Measurements from ENCODE around the gene LOC101059915.

LOC101059915 gene

GRCh38 chrX:71666240-71667223, 814 bp upstream of the LOC101059915 start:
- Histone ChIP-seq H2AK5ac (ENCODE audit: insufficient read length, low read length) (no peak overlapping the region), H2BK15ac (ENCODE audit: low read depth, low read length) (no peak overlapping the region), H3K27me3 (ENCODE audit: insufficient read depth, low read length) (no peaks in the 10 kb centered on the region), H3K23me2 (ENCODE audit: insufficient read length, low read depth, low read length, poor library complexity, severe bottlenecking) (no peaks in the 10 kb centered on the region), H3T11ph (ENCODE audit: low read length) (no peak overlapping the region), H3K4me2 (ENCODE audit: insufficient read depth, insufficient read length, low read length) (no peak overlapping the region), H2BK12ac (ENCODE audit: insufficient read length, low read depth, low read length) (no peak overlapping the region), H3K79me2 (ENCODE audit: insufficient read depth, low read length) (no peaks in the 10 kb centered on the region), H2BK20ac (ENCODE audit: low read depth, low read length, poor library complexity, severe bottlenecking) (no peak overlapping the region), H3K18ac (ENCODE audit: insufficient read length, low read depth, low read length) (no peak overlapping the region), H3K79me1 (ENCODE audit: insufficient read depth, low read depth, low read length, poor library complexity, severe bottlenecking) (no peaks in the 10 kb centered on the region), H2AFZ (ENCODE audit: low read length) (no peak overlapping the region), H3K4ac (ENCODE audit: low read depth, low read length) (no peak overlapping the region), H4K5ac (ENCODE audit: insufficient read length, low read depth, low read length) (no peak overlapping the region), H3K4me1 (ENCODE audit: insufficient read depth, low read length) (no peaks in the 10 kb centered on the region), H4K20me1 (ENCODE audit: control insufficient read depth, insufficient read depth, insufficient read length) (no peaks in the 10 kb centered on the region), H3K9ac (ENCODE audit: extremely low read depth, insufficient read length, low read length) (no peak overlapping the region), H3K14ac (ENCODE audit: insufficient read depth, low read length) (no peak overlapping the region), H3K23ac (ENCODE audit: insufficient read length, low read depth, low read length) (no peak overlapping the region), H2BK120ac (ENCODE audit: low read depth, low read length, poor library complexity, severe bottlenecking) (no peak overlapping the region), H4K91ac (ENCODE audit: insufficient read length, low read depth, low read length) (no peak overlapping the region), H4K8ac (replicated peaks; ENCODE audit: insufficient read length, low read depth, low read length) (no peak overlapping the region), H3K9me3 (ENCODE audit: control insufficient read depth, low read depth, low read length) (peaks cover 15% of the 10 kb centered on the region), H3K56ac (ENCODE audit: insufficient read length, low read depth, low read length) (no peak overlapping the region), H2BK5ac (ENCODE audit: insufficient read length, low read length) (no peak overlapping the region), H3K27ac (ENCODE audit: insufficient read length, low read depth, low read length) (no peak overlapping the region)
- WGBS (ENCODE audit: extremely low coverage, insufficient read length, low lambda C conversion rate): no CpG with 5 or more reads among the region's 48 CpGs
- peaks cover 0 to 4% (median 4%) of the 10 kb centered on the region in 3 experiments; a peak in 4 of 7 replicates for H3K36me3 Mint-ChIP-seq (ENCODE audit: insufficient read depth in 1 of 3, low read depth in 3 of 3)
- no peak overlapping the region for H3K4me3 Mint-ChIP-seq
- H3K27me3 Mint-ChIP-seq (ENCODE audit: low read depth): peaks cover 2% of the 10 kb centered on the region
- no peak for DNase-seq
- TF ChIP-seq CTCF (conservative IDR thresholded peaks at IDR 0.05): no peak
- H3K9me3 Mint-ChIP-seq: peaks cover 66 to 76% of the 10 kb centered on the region in 2 experiments
- no peak overlapping the region for H3K27ac Mint-ChIP-seq
- H3K4me1 Mint-ChIP-seq: peaks cover 0 to 5% of the 10 kb centered on the region in 2 experiments; a peak in 1 of 4 replicates
